Keratinocyte (primary cell): ENCODE results near the gene CCDC9B. TPM values are rescaled to one million over a fixed set of nuclear protein-coding genes. Genes with fewer than 3 reads are reported as not detected.

ENCODE experiments used
- DNase-seq: peaks from one replicate; pipeline ENCODE4 v3.0.0-alpha.2; 2011; ENCODE audit warnings: low read depth, missing footprints, low spot score
- FAIRE-seq: peaks from 2 replicates; lab custom pipeline; 2011; peaks lifted over from hg19 to GRCh38; lab: Jason Lieb, UNC
- H2AFZ ChIP-seq: 2 replicates; pipeline ENCODE4 v1.6.0; 2012; ENCODE audit warnings: low read length, control low read depth, inconsistent platforms; ENCODE audit not compliant: control insufficient read depth
- H3K27ac ChIP-seq: 2 replicates; pipeline ENCODE4 v1.5.1; 2011; ENCODE audit warnings: low read length; ENCODE audit not compliant: control insufficient read depth, insufficient read depth
- H3K27me3 ChIP-seq: 3 replicates; pipeline ENCODE4 v1.6.0; 2011; ENCODE audit warnings: low read length; ENCODE audit not compliant: control insufficient read depth, insufficient read depth; ENCODE audit errors: extremely low read depth
- H3K36me3 ChIP-seq, 2 experiments: 2 replicates in 1 of 2; 3 replicates in 1 of 2; pipeline ENCODE4 v1.5.1; 2011; ENCODE audit warnings: low read length in 2 of 2, mild to moderate bottlenecking in 1 of 2; ENCODE audit not compliant: control insufficient read depth in 2 of 2, insufficient read depth in 2 of 2; ENCODE audit errors: extremely low read depth in 1 of 2
- H3K4me1 ChIP-seq: 3 replicates; pipeline ENCODE4 v1.5.1; 2011; ENCODE audit warnings: low read length; ENCODE audit not compliant: control insufficient read depth, insufficient read depth; ENCODE audit errors: extremely low read depth
- H3K4me2 ChIP-seq: 3 replicates; pipeline ENCODE4 v1.6.0; 2011; ENCODE audit warnings: low read depth, low read length; ENCODE audit not compliant: control insufficient read depth, insufficient read depth; ENCODE audit errors: extremely low read depth
- H3K4me3 ChIP-seq, 3 experiments: fragments of 200-600 bp in 1 of 3; sonication (generic) in 1 of 3; 2 replicates in 2 of 3; 3 replicates in 1 of 3; pipeline ENCODE4 v1.5.1; 2011 to 2016; ENCODE audit warnings: low read length in 3 of 3, mild to moderate bottlenecking in 3 of 3, control low read depth in 2 of 3, inconsistent platforms in 1 of 3, low read depth in 1 of 3, mixed read lengths in 1 of 3, mixed run types in 1 of 3, moderate library complexity in 1 of 3; ENCODE audit not compliant: control insufficient read depth in 2 of 3, insufficient read depth in 2 of 3; ENCODE audit errors: extremely low read depth in 1 of 3
- H3K79me2 ChIP-seq: 2 replicates; pipeline ENCODE4 v1.6.0; 2012; ENCODE audit warnings: low read length; ENCODE audit not compliant: control insufficient read depth, insufficient read depth
- H3K9ac ChIP-seq: 3 replicates; pipeline ENCODE4 v1.6.0; 2011; ENCODE audit warnings: low read length; ENCODE audit not compliant: control insufficient read depth, insufficient read depth; ENCODE audit errors: extremely low read depth
- H3K9me1 ChIP-seq: 3 replicates; pipeline ENCODE4 v1.6.0; 2011; ENCODE audit warnings: low read length; ENCODE audit not compliant: control insufficient read depth, insufficient read depth; ENCODE audit errors: extremely low read depth
- H3K9me3 ChIP-seq: 2 replicates; pipeline ENCODE4 v1.5.1; 2012; ENCODE audit warnings: low read depth, low read length; ENCODE audit not compliant: control insufficient read depth
- H4K20me1 ChIP-seq: 3 replicates; pipeline ENCODE4 v1.6.0; 2011; ENCODE audit warnings: low read length; ENCODE audit not compliant: control insufficient read depth, insufficient read depth; ENCODE audit errors: extremely low read depth
- EZH2 ChIP-seq: IDR thresholded peaks from one replicate; pipeline ENCODE4 v1.6.1; 2012; ENCODE audit warnings: inconsistent platforms, mild to moderate bottlenecking, low read length, moderate library complexity
- dilution Hi-C: fragments of 300-500 bp; cut with MboI; formaldehyde crosslinking; loops from one replicate; pipeline ENCODE4 v1.7.0; 2020; ENCODE audit warnings: low sequenced_read_pairs; ENCODE audit not compliant: extremely low pct_ligation_motif_present
- polyA plus RNA-seq, 5 experiments: library from polyadenylated mRNA; depleted of rRNA in 3 of 5; stranded (reverse) in 3 of 5; stranded (forward) in 1 of 5; unstranded in 1 of 5; fragments of >200 nt; gene quantifications; 1 replicate in 1 of 5; 2 replicates in 3 of 5; 3 replicates in 1 of 5; pipeline versions ENCODE4 v1.2.1 to v1.2.3, GENCODE V29; 2011 to 2012; ENCODE audit warnings: missing spikeins in 2 of 5, low read depth in 1 of 5, low replicate concordance in 1 of 5
- TF ChIP-seq, protein P1 (sequence below), 3 experiments: IDR thresholded peaks in 1 of 3; conservative IDR thresholded peaks in 1 of 3; optimal IDR thresholded peaks in 1 of 3; 2 replicates in 2 of 3; 3 replicates in 1 of 3; pipeline versions ENCODE3 to v1.5.1; 2011; ENCODE audit warnings: low read length in 3 of 3, mild to moderate bottlenecking in 3 of 3, moderate library complexity in 2 of 3, control low read depth in 1 of 3, inconsistent platforms in 1 of 3; ENCODE audit not compliant: insufficient read depth in 2 of 3; ENCODE audit errors: extremely low read depth in 1 of 3

CCDC9B gene
- polyA plus RNA-seq, 1 donor (not counting 4 experiments of a cell fraction or from before 2014, with no cell fraction given) = 9.6 TPM

DNA sequence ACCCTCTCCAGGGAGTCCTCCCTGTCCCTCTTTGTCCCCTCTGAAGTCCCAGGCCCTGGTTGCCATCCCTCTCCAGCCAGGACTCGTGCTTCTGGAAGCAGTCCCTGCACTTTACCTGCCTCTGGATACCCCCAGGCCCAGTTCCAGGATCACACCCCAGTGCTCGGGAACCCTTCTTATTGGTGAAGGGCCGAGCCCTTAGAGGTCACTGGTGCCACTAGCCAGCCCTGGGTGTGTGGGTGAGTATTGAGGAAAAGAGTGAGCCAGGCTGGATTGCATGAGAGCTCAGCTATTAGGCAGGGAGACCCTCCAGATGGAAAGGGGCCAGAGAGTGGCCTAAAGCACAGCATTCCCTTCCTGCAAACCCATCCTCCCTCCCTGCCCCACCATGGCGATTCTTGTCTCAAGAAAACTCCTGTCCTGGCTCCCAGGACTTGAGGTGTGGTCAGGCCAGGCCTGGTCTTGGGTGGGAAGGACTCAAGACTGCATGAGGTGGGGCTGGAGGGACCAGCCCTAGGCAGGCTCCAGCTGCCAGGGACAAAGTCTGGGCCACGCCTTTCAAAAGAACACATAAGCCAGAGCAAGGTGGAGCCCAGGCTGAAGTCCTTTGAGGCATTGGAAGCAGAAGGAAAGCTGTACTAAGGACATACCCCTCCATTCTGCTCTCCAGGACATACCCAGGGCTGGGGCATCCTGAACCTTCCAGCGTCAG is 5.3 kb upstream of the CCDC9B start:
- Histone ChIP-seq H3K4me3 (no peak overlapping the region), H3K36me3 (no peaks in the 10 kb centered on the region), H4K20me1 (no peaks in the 10 kb centered on the region), H3K4me1 (peaks cover 33% of the 10 kb centered on the region), H3K9me1 (no peaks in the 10 kb centered on the region), H3K79me2 (no peaks in the 10 kb centered on the region), H3K9me3 (no peaks in the 10 kb centered on the region), H2AFZ (no peak overlapping the region), H3K4me2 (no peak overlapping the region), H3K27ac (no peak overlapping the region), H3K9ac (no peak overlapping the region), H3K27me3 (no peaks in the 10 kb centered on the region)
- TF ChIP-seq, protein P1, sequence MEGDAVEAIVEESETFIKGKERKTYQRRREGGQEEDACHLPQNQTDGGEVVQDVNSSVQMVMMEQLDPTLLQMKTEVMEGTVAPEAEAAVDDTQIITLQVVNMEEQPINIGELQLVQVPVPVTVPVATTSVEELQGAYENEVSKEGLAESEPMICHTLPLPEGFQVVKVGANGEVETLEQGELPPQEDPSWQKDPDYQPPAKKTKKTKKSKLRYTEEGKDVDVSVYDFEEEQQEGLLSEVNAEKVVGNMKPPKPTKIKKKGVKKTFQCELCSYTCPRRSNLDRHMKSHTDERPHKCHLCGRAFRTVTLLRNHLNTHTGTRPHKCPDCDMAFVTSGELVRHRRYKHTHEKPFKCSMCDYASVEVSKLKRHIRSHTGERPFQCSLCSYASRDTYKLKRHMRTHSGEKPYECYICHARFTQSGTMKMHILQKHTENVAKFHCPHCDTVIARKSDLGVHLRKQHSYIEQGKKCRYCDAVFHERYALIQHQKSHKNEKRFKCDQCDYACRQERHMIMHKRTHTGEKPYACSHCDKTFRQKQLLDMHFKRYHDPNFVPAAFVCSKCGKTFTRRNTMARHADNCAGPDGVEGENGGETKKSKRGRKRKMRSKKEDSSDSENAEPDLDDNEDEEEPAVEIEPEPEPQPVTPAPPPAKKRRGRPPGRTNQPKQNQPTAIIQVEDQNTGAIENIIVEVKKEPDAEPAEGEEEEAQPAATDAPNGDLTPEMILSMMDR (optimal IDR thresholded peaks at IDR 0.05 in 1 of 3, IDR thresholded peaks at IDR 0.05 in 1 of 3, conservative IDR thresholded peaks at IDR 0.05 in 1 of 3; ENCODE audit: extremely low read depth in 1 of 3, insufficient read depth in 2 of 3, low read length in 3 of 3) = no peak
- FAIRE-seq = no peak
- dilution Hi-C loops = no loop called here
- DNase-seq = no peak

DNA sequence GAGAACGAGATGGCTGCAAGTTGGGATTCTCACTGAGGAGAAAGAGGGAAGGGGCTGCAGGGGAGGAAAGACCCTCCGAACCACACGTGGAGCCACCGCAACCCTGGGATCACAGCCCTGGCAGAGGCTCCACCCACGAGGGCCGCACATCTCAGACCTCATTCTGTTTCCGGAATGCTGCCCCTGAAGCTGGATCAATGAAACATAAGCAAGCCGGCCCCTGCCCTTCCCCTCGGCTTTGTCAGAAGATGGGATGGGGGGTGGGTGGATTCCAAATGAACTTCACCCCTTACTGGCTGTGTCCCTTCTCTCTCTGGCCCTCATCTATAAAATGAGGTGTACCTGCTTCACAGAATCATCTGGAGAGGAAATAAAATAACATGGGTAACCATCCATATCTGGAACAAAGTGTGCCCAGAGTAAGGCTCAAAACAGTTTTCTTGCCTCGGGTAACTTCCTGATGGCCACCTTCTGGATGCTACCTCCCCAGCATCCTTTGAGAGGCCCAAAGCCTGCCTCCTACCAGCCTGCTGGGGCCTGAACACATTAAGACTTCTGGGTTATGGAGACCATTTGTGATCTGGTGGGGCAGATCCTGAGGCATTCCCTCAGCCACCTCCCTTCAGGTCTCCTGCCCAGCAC is 4.6 kb upstream of the CCDC9B start:
- no peak overlapping the region for H3K4me2 ChIP-seq
- no peaks in the 10 kb centered on the region for H3K27me3 ChIP-seq
- H3K9ac ChIP-seq = no peak overlapping the region
- FAIRE-seq (no peak), DNase-seq (no peak)
- no peaks in the 10 kb centered on the region for H3K9me3 ChIP-seq
- no peak overlapping the region for H3K27ac ChIP-seq
- dilution Hi-C loops = no loop called here
- no peaks in the 10 kb centered on the region for H3K9me1 ChIP-seq
- H3K4me1 ChIP-seq = peaks cover 38% of the 10 kb centered on the region
- H2AFZ ChIP-seq = no peak overlapping the region
- TF ChIP-seq, protein P1 (optimal IDR thresholded peaks at IDR 0.05 in 1 of 3, IDR thresholded peaks at IDR 0.05 in 1 of 3, conservative IDR thresholded peaks at IDR 0.05 in 1 of 3; ENCODE audit: extremely low read depth in 1 of 3, insufficient read depth in 2 of 3, low read length in 3 of 3) = no peak
- TF ChIP-seq EZH2 = no peak
- H3K79me2 ChIP-seq = peaks cover 3% of the 10 kb centered on the region
- H3K4me3 ChIP-seq = no peak overlapping the region
- no peaks in the 10 kb centered on the region for H4K20me1 ChIP-seq
- H3K36me3 ChIP-seq = no peaks in the 10 kb centered on the region
